ENCODE measurements around the gene FAM222A.

The FAM222A gene

GRCh38 chr12:109707470-109707821, 6.2 kb upstream of the FAM222A start:
- no peak for TF ChIP-seq ZC3H10 (CRISPR knock-in tag; IDR thresholded peaks at IDR 0.05)
- no peak for ATAC-seq

- TF ChIP-seq TCF4 (CRISPR knock-in tag; IDR thresholded peaks at IDR 0.05; ENCODE audit: borderline replicate concordance) (no peak), CREB5 (CRISPR knock-in tag; IDR thresholded peaks at IDR 0.05; ENCODE audit: low read depth) (no peak), ESRRG (CRISPR knock-in tag; IDR thresholded peaks at IDR 0.05) (no peak), ZFP30 (CRISPR knock-in tag; IDR thresholded peaks at IDR 0.05) (no peak), ZNF565 (CRISPR knock-in tag; conservative IDR thresholded peaks at IDR 0.05; ENCODE audit: low read depth) (no peak), BACH2 (CRISPR knock-in tag; IDR thresholded peaks at IDR 0.05; ENCODE audit: borderline replicate concordance) (no peak), RARB (CRISPR knock-in tag; IDR thresholded peaks at IDR 0.05) (no peak), OSR1 (CRISPR knock-in tag; IDR thresholded peaks at IDR 0.05) (no peak), ZNF70 (CRISPR knock-in tag; IDR thresholded peaks at IDR 0.05) (no peak), TSHZ2 (CRISPR knock-in tag; IDR thresholded peaks at IDR 0.05) (no peak), CSDC2 (CRISPR knock-in tag; IDR thresholded peaks at IDR 0.05) (no peak), POU6F1 (CRISPR knock-in tag; IDR thresholded peaks at IDR 0.05; ENCODE audit: borderline replicate concordance, low read depth) (no peak), ISL1 (CRISPR knock-in tag; IDR thresholded peaks at IDR 0.05) (no peak), ARNTL (CRISPR knock-in tag; IDR thresholded peaks at IDR 0.05; ENCODE audit: borderline replicate concordance, low read depth) (no peak), ZC3H10 (CRISPR knock-in tag; IDR thresholded peaks at IDR 0.05) (no peak), PATZ1 (CRISPR knock-in tag; IDR thresholded peaks at IDR 0.05; ENCODE audit: borderline replicate concordance) (no peak), CSRNP3 (CRISPR knock-in tag; IDR thresholded peaks at IDR 0.05) (no peak), ZFP3 (CRISPR knock-in tag; IDR thresholded peaks at IDR 0.05) (no peak), ZNF8 (CRISPR knock-in tag; IDR thresholded peaks at IDR 0.05) (no peak), SNAI2 (CRISPR knock-in tag; IDR thresholded peaks at IDR 0.05) (no peak)
- ATAC-seq, result no peak
These were observed 4.7 kb upstream of the FAM222A start for GRCh38 chr12:109708939-109709338.

- no peak for ATAC-seq
- no peak for TF ChIP-seq POU6F1 (CRISPR knock-in tag; IDR thresholded peaks at IDR 0.05; ENCODE audit: borderline replicate concordance, low read depth)
- no peak for TF ChIP-seq GLIS3 (CRISPR knock-in tag; IDR thresholded peaks at IDR 0.05)
- TF ChIP-seq ZNF565 (CRISPR knock-in tag; conservative IDR thresholded peaks at IDR 0.05; ENCODE audit: low read depth), result no peak
- TF ChIP-seq TSHZ2 (CRISPR knock-in tag; IDR thresholded peaks at IDR 0.05), result no peak
- TF ChIP-seq ZFP30 (CRISPR knock-in tag; IDR thresholded peaks at IDR 0.05), result no peak
- no peak for TF ChIP-seq ZNF8 (CRISPR knock-in tag; IDR thresholded peaks at IDR 0.05)
- TF ChIP-seq ISL1 (CRISPR knock-in tag; IDR thresholded peaks at IDR 0.05), result no peak
- no peak for TF ChIP-seq OSR1 (CRISPR knock-in tag; IDR thresholded peaks at IDR 0.05)
- TF ChIP-seq PPARA (CRISPR knock-in tag; IDR thresholded peaks at IDR 0.05; ENCODE audit: borderline replicate concordance), result no peak
- no peak for TF ChIP-seq CSRNP3 (CRISPR knock-in tag; IDR thresholded peaks at IDR 0.05)
- TF ChIP-seq TCF4 (CRISPR knock-in tag; IDR thresholded peaks at IDR 0.05; ENCODE audit: borderline replicate concordance), result no peak
These were observed 4.1 kb upstream of the FAM222A start for GRCh38 chr12:109709401-109709991.

All from SK-N-SH treated with all-trans-retinoic acid at 6 μM for 48 hours (cell line).